ENCODE data around the gene FBXW9. TPM values are rescaled to one million over a fixed set of nuclear protein-coding genes. Genes with fewer than 3 reads are reported as not detected.
A peak's percentile ranks its signal among the peaks of the same experiment; 100 is the strongest.
"Not testable (repeated sequence)": the region's sequence is repeated elsewhere in the genome, so short reads cannot be mapped to it uniquely, and the experiment has no call there.

Gene FBXW9
- polyA plus RNA-seq, 2 donors, result 5.0 to 12.3 TPM

DNA sequence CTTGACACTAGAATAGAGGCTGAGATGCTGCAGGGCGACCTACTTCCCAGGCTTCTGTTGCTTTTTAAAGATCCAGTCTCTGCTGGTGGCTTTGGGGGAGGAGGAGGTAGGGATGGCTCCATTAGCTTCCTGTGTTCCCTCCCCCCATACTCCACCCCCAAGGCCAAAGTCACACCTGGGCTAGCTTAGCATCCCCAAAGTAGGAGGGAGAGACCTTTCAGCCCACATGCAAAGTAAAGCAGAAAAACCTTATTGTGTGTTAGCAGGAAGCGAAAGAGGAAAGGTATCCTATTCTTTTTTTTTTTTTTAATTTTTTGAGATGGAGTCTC, 30.5 kb upstream of the FBXW9 start:
- WGBS, 2 donors, result 83 to 91% methylated on average over 2 of the region's 2 CpGs
- peaks cover 8 to 28% of the 10 kb centered on the region in 2 donors for H3K36me3 ChIP-seq (ENCODE audit: control insufficient read depth in 2 of 2, insufficient read depth in 2 of 2, low read length in 1 of 2)
- H3K27ac ChIP-seq (ENCODE audit: low read depth in 2 of 2, low read length in 1 of 2), result no peak overlapping the region
- no peak overlapping the region for H3K4me3 ChIP-seq (ENCODE audit: low read depth in 1 of 2, low read length in 2 of 2)
- peaks cover 2 to 4% of the 10 kb centered on the region in 2 donors for H3K4me1 ChIP-seq (ENCODE audit: control insufficient read depth in 2 of 2, insufficient read depth in 2 of 2, low read length in 1 of 2)
- H3K9me3 ChIP-seq (ENCODE audit: control insufficient read depth in 2 of 2, insufficient read depth in 1 of 2, low read depth in 1 of 2, low read length in 1 of 2), result no peaks in the 10 kb centered on the region
- no peaks in the 10 kb centered on the region for H3K27me3 ChIP-seq (ENCODE audit: control insufficient read depth in 1 of 2, insufficient read depth in 2 of 2, low read length in 2 of 2)

DNA sequence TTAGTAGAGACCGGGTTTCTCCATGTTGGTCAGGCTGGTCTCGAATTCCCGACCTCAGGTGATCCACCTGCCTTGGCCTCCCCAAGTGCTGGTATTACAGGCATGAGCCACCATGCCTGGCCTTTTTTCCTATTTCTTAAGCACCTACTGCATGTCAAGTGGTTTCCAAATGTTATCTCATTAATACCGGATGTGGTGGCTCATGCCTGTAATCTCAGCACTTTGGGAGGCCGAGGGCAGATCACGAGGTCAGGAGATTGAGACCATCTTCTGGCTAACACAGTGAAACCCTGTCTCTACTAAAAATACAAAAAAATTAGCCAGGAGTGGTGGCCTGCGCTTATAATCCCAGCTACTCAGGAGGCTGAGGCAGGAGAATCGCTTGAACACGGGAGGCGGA, 29.2 kb upstream of the FBXW9 start:
- H3K4me1 ChIP-seq (ENCODE audit: control insufficient read depth in 2 of 2, insufficient read depth in 2 of 2, low read length in 1 of 2); H3K27me3 ChIP-seq (ENCODE audit: control insufficient read depth in 1 of 2, insufficient read depth in 2 of 2, low read length in 2 of 2); H3K4me3 ChIP-seq (ENCODE audit: low read depth in 1 of 2, low read length in 2 of 2); H3K9me3 ChIP-seq (ENCODE audit: control insufficient read depth in 2 of 2, insufficient read depth in 1 of 2, low read depth in 1 of 2, low read length in 1 of 2); H3K27ac ChIP-seq (ENCODE audit: low read depth in 2 of 2, low read length in 1 of 2): not testable (repeated sequence)
- WGBS, 2 donors, result 94 to 95% methylated on average over 10 of the region's 10 CpGs
- peaks cover 4 to 19% of the 10 kb centered on the region in 2 donors for H3K36me3 ChIP-seq (ENCODE audit: control insufficient read depth in 2 of 2, insufficient read depth in 2 of 2, low read length in 1 of 2)

DNA sequence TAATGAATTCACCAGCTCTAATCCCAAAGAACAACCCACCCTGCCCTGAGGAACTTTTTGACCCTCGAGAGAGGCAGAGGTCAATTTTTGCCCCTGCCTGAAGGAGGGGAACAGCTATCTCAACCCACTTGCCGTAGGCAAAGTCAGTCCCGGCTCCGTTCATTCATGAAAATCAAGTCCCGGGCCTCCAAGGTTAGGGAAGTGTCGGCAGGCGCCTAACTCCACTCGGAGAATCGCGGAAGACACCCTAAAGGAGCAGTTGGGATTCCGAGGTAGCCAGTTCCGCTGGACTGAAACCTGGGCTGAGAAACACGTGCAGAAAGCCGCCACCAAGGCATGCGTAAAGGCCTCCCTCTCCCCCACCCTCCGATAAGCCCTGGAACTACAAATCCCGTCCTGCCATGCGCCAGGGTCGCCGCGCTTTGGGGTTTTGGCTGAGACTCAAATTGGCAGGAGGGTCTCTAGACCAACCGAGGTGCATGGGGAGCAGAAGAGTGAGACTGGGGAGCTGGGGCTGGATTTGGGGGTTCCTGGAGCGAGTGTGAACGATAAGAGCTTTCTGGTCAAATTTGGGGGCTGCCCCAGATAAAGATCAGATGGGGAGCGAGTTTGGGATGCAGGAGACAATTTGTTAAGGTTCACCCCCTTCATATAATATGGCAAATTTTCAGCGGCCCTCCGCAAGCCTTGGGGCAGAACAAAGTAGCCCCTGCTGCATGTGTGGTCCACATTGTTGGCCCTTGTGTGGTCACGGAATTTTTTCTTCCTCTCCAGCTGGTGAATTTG, 27.4 kb upstream of the FBXW9 start, which contains the start of gene TNPO2:
TNPO2 (minus strand) TSS at position 292 of the 786 bp plus-strand sequence. CDS start 2,955 bp downstream, outside the sequence.
- H3K36me3 ChIP-seq (ENCODE audit: control insufficient read depth in 2 of 2, insufficient read depth in 2 of 2, low read length in 1 of 2), result peaks cover 0 to 11% of the 10 kb centered on the region in 2 donors
- 3% methylated on average over 28 of the region's 28 CpGs for WGBS, 2 donors
- peak within 1 kb of the TSS; percentile 51 to 83 for H3K4me3 ChIP-seq (ENCODE audit: low read depth in 1 of 2, low read length in 2 of 2)
- no peaks in the 10 kb centered on the region for H3K9me3 ChIP-seq (ENCODE audit: control insufficient read depth in 2 of 2, insufficient read depth in 1 of 2, low read depth in 1 of 2, low read length in 1 of 2)
- H3K27ac ChIP-seq (ENCODE audit: low read depth in 2 of 2, low read length in 1 of 2), result peak within 1 kb of the TSS; percentile 71 to 98
- no peaks in the 10 kb centered on the region for H3K27me3 ChIP-seq (ENCODE audit: control insufficient read depth in 1 of 2, insufficient read depth in 2 of 2, low read length in 2 of 2)
- peaks cover 0 to 6% of the 10 kb centered on the region in 2 donors for H3K4me1 ChIP-seq (ENCODE audit: control insufficient read depth in 2 of 2, insufficient read depth in 2 of 2, low read length in 1 of 2)

DNA sequence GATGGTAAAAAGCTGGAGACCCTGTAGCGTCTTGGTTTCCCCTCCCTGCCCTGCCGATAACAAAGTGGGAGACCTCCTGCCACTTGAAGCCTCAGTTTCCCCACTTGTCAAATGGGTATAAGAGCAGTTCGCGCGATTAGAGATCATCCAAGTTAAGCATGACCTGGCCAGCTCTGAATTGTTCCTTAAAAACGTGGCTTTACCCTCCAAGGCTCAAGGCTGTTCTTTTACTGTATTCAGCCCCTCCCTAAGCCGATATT, 26.9 kb upstream of the FBXW9 start:
- H3K27ac ChIP-seq (ENCODE audit: low read depth in 2 of 2, low read length in 1 of 2), result peak overlapping the region; percentile 71 to 98
- no peaks in the 10 kb centered on the region for H3K27me3 ChIP-seq (ENCODE audit: control insufficient read depth in 1 of 2, insufficient read depth in 2 of 2, low read length in 2 of 2)
- peaks cover 0 to 12% of the 10 kb centered on the region in 2 donors for H3K36me3 ChIP-seq (ENCODE audit: control insufficient read depth in 2 of 2, insufficient read depth in 2 of 2, low read length in 1 of 2)
- H3K4me3 ChIP-seq (ENCODE audit: low read depth in 1 of 2, low read length in 2 of 2), result peak overlapping the region; percentile 51 to 83
- H3K4me1 ChIP-seq (ENCODE audit: control insufficient read depth in 2 of 2, insufficient read depth in 2 of 2, low read length in 1 of 2), result peaks cover 0 to 8% of the 10 kb centered on the region in 2 donors
- WGBS, 2 donors, result 0 to 1% methylated on average over 7 of the region's 7 CpGs
- H3K9me3 ChIP-seq (ENCODE audit: control insufficient read depth in 2 of 2, insufficient read depth in 1 of 2, low read depth in 1 of 2, low read length in 1 of 2), result no peaks in the 10 kb centered on the region

DNA sequence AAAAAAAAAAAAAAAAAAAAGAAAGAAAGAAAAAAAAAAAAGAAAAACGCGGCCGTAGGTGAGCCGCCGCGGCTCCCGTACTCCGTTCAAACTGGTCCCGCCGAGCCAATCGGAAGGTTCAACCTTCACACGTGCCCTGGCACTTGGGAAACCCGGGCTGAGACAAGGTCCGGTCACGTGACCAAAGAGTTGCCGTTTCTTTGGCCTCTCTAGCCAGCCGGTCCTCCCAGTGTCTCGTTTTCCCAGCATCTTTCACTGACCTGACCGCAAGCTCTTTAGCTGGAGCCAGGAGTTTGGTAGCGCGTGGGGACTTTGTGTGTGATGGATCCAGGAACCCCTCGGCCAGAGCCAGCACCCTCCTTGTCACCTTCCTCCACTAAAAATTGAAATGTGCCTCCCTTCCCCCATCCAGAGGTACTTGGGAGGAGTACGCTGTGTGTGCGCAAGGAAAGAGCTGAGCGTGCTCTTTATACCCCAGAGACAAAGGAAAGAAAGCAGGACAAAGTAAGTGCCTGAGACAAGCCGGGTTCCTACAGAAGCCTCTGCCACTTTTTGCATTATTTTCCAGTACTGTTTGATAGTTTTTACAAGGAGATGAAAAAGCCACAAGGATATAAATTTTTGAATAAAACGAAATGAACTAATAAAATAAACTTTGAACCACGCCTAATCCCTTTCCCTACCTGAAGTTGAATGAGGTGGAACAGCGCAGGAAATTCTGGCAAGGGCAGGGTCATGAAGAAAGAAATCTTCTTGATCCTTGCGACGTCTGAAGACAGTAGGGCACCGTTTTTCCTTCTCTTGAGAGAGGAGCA, 26.3 kb upstream of the FBXW9 start:
- peak overlapping the region; percentile 63 to 83 for H3K4me3 ChIP-seq (ENCODE audit: low read depth in 1 of 2, low read length in 2 of 2)
- WGBS, 2 donors, result 1% methylated on average over 29 to 32 of the region's 32 CpGs
- peaks cover 0 to 10% of the 10 kb centered on the region in 2 donors for H3K36me3 ChIP-seq (ENCODE audit: control insufficient read depth in 2 of 2, insufficient read depth in 2 of 2, low read length in 1 of 2)
- no peaks in the 10 kb centered on the region for H3K27me3 ChIP-seq (ENCODE audit: control insufficient read depth in 1 of 2, insufficient read depth in 2 of 2, low read length in 2 of 2)
- H3K9me3 ChIP-seq (ENCODE audit: control insufficient read depth in 2 of 2, insufficient read depth in 1 of 2, low read depth in 1 of 2, low read length in 1 of 2), result no peaks in the 10 kb centered on the region
- H3K27ac ChIP-seq (ENCODE audit: low read depth in 2 of 2, low read length in 1 of 2), result peak overlapping the region; percentile 93 to 98
- H3K4me1 ChIP-seq (ENCODE audit: control insufficient read depth in 2 of 2, insufficient read depth in 2 of 2, low read length in 1 of 2), result peaks cover 0 to 8% of the 10 kb centered on the region in 2 donors

DNA sequence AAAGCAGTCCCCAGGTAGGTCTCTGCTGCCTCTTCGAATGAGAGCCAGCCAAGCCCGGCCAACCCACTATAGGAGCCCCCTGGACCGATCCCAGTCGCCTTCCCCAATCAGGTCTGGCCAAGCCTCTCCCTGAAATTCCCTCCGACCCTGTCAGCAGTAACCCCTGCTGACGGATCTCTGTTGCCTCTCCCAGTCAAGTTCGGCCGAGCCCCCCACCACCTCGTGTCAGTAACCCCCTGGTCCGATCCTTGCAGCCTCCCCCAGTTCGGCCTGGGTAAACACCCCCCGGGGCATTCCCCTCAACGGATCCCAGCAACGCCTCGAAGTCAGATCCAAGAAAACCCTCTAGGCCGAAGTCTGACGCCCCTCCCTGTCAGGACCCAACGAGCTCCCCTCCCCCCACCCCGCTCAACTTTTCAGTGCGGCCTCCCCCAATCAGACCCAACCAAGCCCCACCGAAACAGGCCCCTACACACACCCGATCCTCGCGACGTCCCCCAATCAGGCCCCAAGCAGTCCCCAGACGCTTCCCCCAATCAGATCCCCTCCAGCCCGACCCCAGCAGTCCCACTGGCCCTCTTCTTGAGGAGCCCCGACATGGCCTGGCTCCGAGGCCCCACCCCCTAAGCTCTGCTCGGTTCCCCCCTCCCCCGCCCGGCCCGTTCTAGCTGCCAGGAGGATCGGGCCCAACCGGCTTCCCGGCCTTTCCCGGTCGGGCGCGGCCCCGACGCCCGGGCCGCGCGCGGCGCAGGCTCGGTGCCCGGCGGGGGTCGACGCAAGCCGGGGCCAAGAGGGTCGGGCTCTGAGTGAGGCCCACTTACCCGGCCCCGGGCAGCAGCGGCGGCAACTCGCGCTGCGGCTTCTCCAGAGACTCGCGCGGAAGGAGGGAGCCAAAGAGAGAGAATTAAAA, 25.5 kb upstream of the FBXW9 start:
- Histone ChIP-seq H3K27me3 (ENCODE audit: control insufficient read depth in 1 of 2, insufficient read depth in 2 of 2, low read length in 2 of 2) (no peaks in the 10 kb centered on the region), H3K9me3 (ENCODE audit: control insufficient read depth in 2 of 2, insufficient read depth in 1 of 2, low read depth in 1 of 2, low read length in 1 of 2) (no peaks in the 10 kb centered on the region), H3K4me1 (ENCODE audit: control insufficient read depth in 2 of 2, insufficient read depth in 2 of 2, low read length in 1 of 2) (peaks cover 0 to 8% of the 10 kb centered on the region in 2 donors), H3K4me3 (ENCODE audit: low read depth in 1 of 2, low read length in 2 of 2) (peak overlapping the region; percentile 63 to 83), H3K27ac (ENCODE audit: low read depth in 2 of 2, low read length in 1 of 2) (peak overlapping the region; percentile 93 to 98), H3K36me3 (ENCODE audit: control insufficient read depth in 2 of 2, insufficient read depth in 2 of 2, low read length in 1 of 2) (peaks cover 0 to 8% of the 10 kb centered on the region in 2 donors)
- WGBS, 2 donors, result 1% methylated on average over 60 to 65 of the region's 65 CpGs

DNA sequence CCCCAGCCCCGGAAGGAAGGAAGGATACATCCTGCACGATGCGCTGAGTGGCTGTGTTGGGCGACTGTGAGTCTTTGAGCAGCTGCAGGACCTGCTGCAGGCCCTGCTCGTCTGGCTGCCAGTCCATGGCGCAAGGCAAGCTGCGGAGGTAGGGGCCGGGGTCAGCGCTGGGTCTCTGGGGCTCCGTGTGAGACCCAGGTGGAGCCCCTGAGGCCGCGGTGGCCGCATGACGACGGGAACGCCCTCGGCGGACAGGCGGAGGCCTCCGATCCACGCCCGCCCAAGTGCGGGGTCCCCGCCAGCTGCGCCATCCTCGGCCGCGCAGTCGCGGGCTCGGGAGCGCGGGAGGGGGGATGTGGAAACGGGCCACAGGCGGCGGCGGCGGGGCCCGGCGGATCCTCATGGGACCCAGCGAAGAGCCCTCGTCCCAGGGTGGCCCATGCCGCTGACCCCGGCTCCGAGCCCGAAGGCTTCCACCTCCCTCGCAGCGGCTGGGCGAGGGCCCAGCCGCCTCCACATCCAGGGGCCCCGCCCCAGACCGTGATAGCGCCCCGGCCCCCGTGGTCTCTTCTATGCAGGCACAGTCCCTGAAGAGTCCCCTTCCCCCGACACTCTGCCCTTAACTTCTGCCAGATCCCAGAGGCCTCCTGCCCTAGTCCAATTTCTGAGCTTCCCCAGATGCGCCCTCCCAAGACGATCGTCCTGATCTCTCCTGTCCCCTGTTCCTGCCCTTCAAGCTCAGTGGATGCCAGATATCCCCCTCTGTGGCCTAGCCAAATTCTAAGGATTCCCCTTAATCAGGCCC, 24.6 kb upstream of the FBXW9 start:
- H3K27ac ChIP-seq (ENCODE audit: low read depth in 2 of 2, low read length in 1 of 2), result peak overlapping the region; percentile 93 to 98
- 3 to 5% methylated on average over 45 to 59 of the region's 59 CpGs for WGBS, 2 donors
- no peaks in the 10 kb centered on the region for H3K9me3 ChIP-seq (ENCODE audit: control insufficient read depth in 2 of 2, insufficient read depth in 1 of 2, low read depth in 1 of 2, low read length in 1 of 2)
- peaks cover 0 to 8% of the 10 kb centered on the region in 2 donors for H3K4me1 ChIP-seq (ENCODE audit: control insufficient read depth in 2 of 2, insufficient read depth in 2 of 2, low read length in 1 of 2)
- H3K4me3 ChIP-seq (ENCODE audit: low read depth in 1 of 2, low read length in 2 of 2), result peak overlapping the region; percentile 63 to 83
- no peaks in the 10 kb centered on the region for H3K27me3 ChIP-seq (ENCODE audit: control insufficient read depth in 1 of 2, insufficient read depth in 2 of 2, low read length in 2 of 2)
- peaks cover 0 to 11% of the 10 kb centered on the region in 2 donors for H3K36me3 ChIP-seq (ENCODE audit: control insufficient read depth in 2 of 2, insufficient read depth in 2 of 2, low read length in 1 of 2)

DNA sequence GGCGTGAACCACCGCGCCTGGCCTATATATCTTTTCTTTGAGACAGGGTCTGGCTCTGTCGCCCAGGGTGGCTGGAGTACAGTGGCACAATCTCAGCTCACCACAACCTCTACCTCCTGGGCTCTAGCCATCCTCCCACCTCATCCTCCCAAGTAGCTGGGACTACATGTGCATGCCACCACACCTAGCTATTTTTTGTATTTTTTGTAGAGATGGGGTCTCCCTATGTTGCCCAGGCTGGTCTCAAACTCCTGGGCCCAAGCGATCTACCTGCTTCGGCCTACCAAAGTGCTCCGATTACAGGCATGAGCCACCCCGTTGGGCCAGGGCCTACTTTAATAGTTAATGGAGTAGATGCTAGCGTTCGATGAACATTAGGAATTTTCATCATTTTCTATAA, 23.9 kb upstream of the FBXW9 start:
- H3K27me3 ChIP-seq (ENCODE audit: control insufficient read depth in 1 of 2, insufficient read depth in 2 of 2, low read length in 2 of 2), result no peaks in the 10 kb centered on the region
- WGBS, 2 donors, result 80 to 91% methylated on average over 10 of the region's 10 CpGs
- H3K27ac ChIP-seq (ENCODE audit: low read depth in 2 of 2, low read length in 1 of 2), result no peak overlapping the region
- H3K36me3 ChIP-seq (ENCODE audit: control insufficient read depth in 2 of 2, insufficient read depth in 2 of 2, low read length in 1 of 2), result peaks cover 0 to 15% of the 10 kb centered on the region in 2 donors
- no peaks in the 10 kb centered on the region for H3K9me3 ChIP-seq (ENCODE audit: control insufficient read depth in 2 of 2, insufficient read depth in 1 of 2, low read depth in 1 of 2, low read length in 1 of 2)
- H3K4me3 ChIP-seq (ENCODE audit: low read depth in 1 of 2, low read length in 2 of 2), result no peak overlapping the region
- peaks cover 0 to 8% of the 10 kb centered on the region in 2 donors for H3K4me1 ChIP-seq (ENCODE audit: control insufficient read depth in 2 of 2, insufficient read depth in 2 of 2, low read length in 1 of 2)

Measured in esophagus (tissue), 2 donors.